HepG2 (cell line): Measurements from ENCODE around the gene TATDN2. TPM values are rescaled to one million over a fixed set of nuclear protein-coding genes. Genes with fewer than 3 reads are reported as not detected.

ENCODE experiments used
- ATAC-seq: fragments of 200-7000 bp; cut with Tn5 transposase; 3 replicates; pipeline ENCODE4 v1.9.1; 2020; ENCODE audit warnings: mild to moderate bottlenecking, moderate library complexity
- Bru-seq: library from RNA; stranded (reverse); fragments of 400-500 nt; gene quantifications from one replicate; lab custom pipeline; 2021; lab: Mats Ljungman, UMichigan
- BruChase-seq, 2 experiments: library from RNA; stranded (reverse); fragments of 400-500 nt; gene quantifications; one replicate each; lab custom pipeline; 2021; lab: Mats Ljungman, UMichigan
- BruUV-seq: library from RNA; stranded (reverse); fragments of 400-500 nt; replicated peaks from 2 replicates; lab custom pipeline; 2021; lab: Mats Ljungman, UMichigan
- CTCF ChIA-PET: fragments of 300-600 bp; formaldehyde crosslinking; extraction: SDS; loops from one replicate; lab custom pipeline; 2021; ENCODE audit warnings: low total read pairs, inconsistent platforms, low intra/inter-chr PET ratio; lab: Yijun Ruan, JAX
- POLR2A ChIA-PET: fragments of 350-600 bp; sonication (Branson Sonifier 250); formaldehyde crosslinking; loops from one replicate; lab custom pipeline; 2020; ENCODE audit warnings: antibody characterized with exemption, inconsistent platforms; lab: Yijun Ruan, JAX
- DNase-seq: peaks from one replicate; pipeline ENCODE4 v3.0.0-alpha.2; 2015; ENCODE audit warnings: low spot score
- FAIRE-seq: peaks from 3 replicates; lab custom pipeline; 2011; peaks lifted over from hg19 to GRCh38; lab: Jason Lieb, UNC
- H2AFZ ChIP-seq: one replicate; pipeline ENCODE4 v1.6.1; 2011; ENCODE audit warnings: low read length, inconsistent platforms
- H3K27ac ChIP-seq: fragments of 300-600 bp; 3 replicates; pipeline ENCODE4 v1.8.0; 2011; ENCODE audit warnings: mixed run types, mild to moderate bottlenecking, mixed read lengths, low read length, inconsistent platforms; ENCODE audit not compliant: insufficient read depth; ENCODE audit errors: extremely low read length
- H3K27me3 ChIP-seq, 2 experiments: fragments of 200-600 bp in 1 of 2; 2 replicates in 1 of 2; 3 replicates in 1 of 2; pipeline versions ENCODE4 v1.6.0 to v1.8.0; 2011; ENCODE audit warnings: low read length in 2 of 2, mild to moderate bottlenecking in 2 of 2, moderate library complexity in 2 of 2, inconsistent platforms in 1 of 2; ENCODE audit not compliant: insufficient read depth in 2 of 2, control insufficient read depth in 1 of 2
- H3K36me3 ChIP-seq, 2 experiments: fragments of 200-600 bp in 1 of 2; replicated peaks in 1 of 2; 2 replicates in 1 of 2; 3 replicates in 1 of 2; pipeline versions ENCODE4 v1.5.1 to v1.8.0; 2011; ENCODE audit warnings: low read length in 2 of 2, inconsistent platforms in 1 of 2; ENCODE audit not compliant: insufficient read depth in 2 of 2, control insufficient read depth in 1 of 2
- H3K4me1 ChIP-seq: 2 replicates; pipeline ENCODE4 v1.5.1; 2012; ENCODE audit warnings: low read length, inconsistent platforms; ENCODE audit not compliant: insufficient read depth
- H3K4me2 ChIP-seq: 2 replicates; pipeline ENCODE4 v1.6.0; 2011; ENCODE audit warnings: low read depth, low read length, inconsistent platforms
- H3K4me3 ChIP-seq, 3 experiments: fragments of 200-600 bp in 1 of 3; sonication (generic), shearing (Covaris generic) in 1 of 3; replicated peaks in 1 of 3; 2 replicates each; pipeline ENCODE4 v1.5.1; 2011 to 2016; ENCODE audit warnings: low read length in 3 of 3, inconsistent platforms in 2 of 3, low read depth in 2 of 3, mild to moderate bottlenecking in 2 of 3, control low read depth in 1 of 3, mixed read lengths in 1 of 3; ENCODE audit not compliant: insufficient read depth in 1 of 3
- H3K79me2 ChIP-seq: one replicate; pipeline ENCODE4 v1.6.1; 2011; ENCODE audit warnings: low read length, inconsistent platforms; ENCODE audit not compliant: insufficient read depth
- H3K9ac ChIP-seq: 2 replicates; pipeline ENCODE4 v1.6.0; 2011; ENCODE audit warnings: mild to moderate bottlenecking, low read depth, low read length, inconsistent platforms; ENCODE audit not compliant: insufficient read depth
- H3K9me3 ChIP-seq: 2 replicates; pipeline ENCODE4 v1.5.1; 2012; ENCODE audit warnings: mild to moderate bottlenecking, low read length
- H4K20me1 ChIP-seq: 2 replicates; pipeline ENCODE4 v1.6.0; 2011; ENCODE audit warnings: inconsistent platforms, mild to moderate bottlenecking, low read length, moderate library complexity; ENCODE audit not compliant: insufficient read depth
- BRF2 ChIP-seq: sonication (generic); formaldehyde crosslinking; IDR thresholded peaks from 2 replicates; pipeline ENCODE4 v1.8.1; 2022; ENCODE audit warnings: mild to moderate bottlenecking, missing genetic modification reagents
- PPARG ChIP-seq: conservative IDR thresholded peaks from 2 replicates; pipeline ENCODE4 v1.6.1; 2016; ENCODE audit warnings: missing biosample characterization, missing genetic modification reagents
- RAD21 ChIP-seq: fragments of 450-650 bp; formaldehyde crosslinking; IDR thresholded peaks from 2 replicates; pipeline ENCODE4 v1.5.0; 2020; ENCODE audit warnings: mild to moderate bottlenecking
- SOX5 ChIP-seq: IDR thresholded peaks from 2 replicates; pipeline ENCODE4 v1.6.1; 2016; ENCODE audit warnings: borderline replicate concordance
- SP5 ChIP-seq: IDR thresholded peaks from 2 replicates; pipeline ENCODE4 v1.6.1; 2016; ENCODE audit warnings: low read depth, borderline replicate concordance
- ZHX1 ChIP-seq: sonication (generic); formaldehyde crosslinking; IDR thresholded peaks from 2 replicates; pipeline ENCODE4 v1.8.1; 2022; ENCODE audit warnings: low read depth, mild to moderate bottlenecking, missing genetic modification reagents
- ZNF124 ChIP-seq: sonication (generic); formaldehyde crosslinking; IDR thresholded peaks from 2 replicates; pipeline ENCODE4 v1.4.0; 2020; ENCODE audit warnings: missing genetic modification reagents
- WGBS: methylation state at CpG from one replicate; pipeline ENCODE4 v1.1.6; 2017; ENCODE audit warnings: low lambda C conversion rate; 5-methylcytosine and 5-hydroxymethylcytosine counted together
- in situ Hi-C: cut with HindIII; loops from 2 replicates; pipeline ENCODE4 v1.10.0; 2017; ENCODE audit warnings: low pct_unique_long_range_greater_than_20kb; ENCODE audit not compliant: extremely low pct_ligation_motif_present
- intact Hi-C: fragments of 100-400 bp; cut with micrococcal nuclease; formaldehyde crosslinking; loops from one replicate; pipeline ENCODE4 v1.10.0; 2022; ENCODE audit not compliant: unreplicated experiment
- long read RNA-seq, 2 experiments: library from RNA in 1 of 2; library from polyadenylated mRNA in 1 of 2; stranded (forward) in 1 of 2; unstranded in 1 of 2; transcript quantifications; one replicate each; pipeline ENCODE4 v2.0.0, GENCODE V29; 2019 to 2022
- polyA minus RNA-seq, 3 experiments: library from RNA; depleted of rRNA, polyadenylated mRNA; stranded (reverse); fragments of >200 nt; gene quantifications; 2 replicates each; pipeline ENCODE4 v1.2.3, GENCODE V29; 2011; ENCODE audit warnings: low replicate concordance in 1 of 3
- polyA plus RNA-seq, 8 experiments: library from polyadenylated mRNA; depleted of rRNA in 3 of 8; stranded (reverse) in 7 of 8; unstranded in 1 of 8; fragments of >200 nt; fragmentation: Illumina TruSeq in 4 of 8; extraction: Trizol in 4 of 8; gene quantifications; 2 replicates each; pipeline versions ENCODE4 v1.2.1 to v1.2.3, GENCODE V29; 2011 to 2016; ENCODE audit warnings: low read depth in 4 of 8, missing spikeins in 1 of 8, mixed read lengths in 1 of 8; ENCODE audit not compliant: insufficient read depth in 1 of 8
- total RNA-seq, 5 experiments: library from RNA; depleted of rRNA; stranded (reverse); fragments of >200 nt; fragmentation: Illumina TruSeq; extraction: Trizol; gene quantifications; 2 replicates each; pipeline ENCODE4 v1.2.3, GENCODE V29; 2016; ENCODE audit warnings: low read depth in 1 of 5
- TF ChIP-seq, protein P1 (sequence below): sonication (generic); formaldehyde crosslinking; IDR thresholded peaks from 2 replicates; pipeline ENCODE4 v1.4.0; 2020; ENCODE audit warnings: missing genetic modification reagents

Gene TATDN2
- 21.9 and 23.9 TPM in 2 replicates for total RNA-seq (2016; rRNA removed; fragmentation: Illumina TruSeq; extraction: Trizol)
- 6.6 and 7.4 TPM in 2 replicates for total RNA-seq (2016; cell fraction: cytosol; rRNA removed; fragmentation: Illumina TruSeq; extraction: Trizol; ENCODE audit: low read depth)
- 20.1 and 20.5 TPM in 2 replicates for total RNA-seq (2016; cell fraction: insoluble cytoplasmic fraction; rRNA removed; fragmentation: Illumina TruSeq; extraction: Trizol)
- 26.1 and 26.9 TPM in 2 replicates for total RNA-seq (2016; cell fraction: membrane; rRNA removed; fragmentation: Illumina TruSeq; extraction: Trizol)
- 23.9 and 28.8 TPM in 2 replicates for total RNA-seq (2016; cell fraction: nucleus; rRNA removed; fragmentation: Illumina TruSeq; extraction: Trizol)
- 12.1 and 17.1 TPM in 2 replicates for polyA plus RNA-seq (2011; rRNA removed)
- 12.0 and 14.6 TPM in 2 replicates for polyA plus RNA-seq (2011; cell fraction: cytosol; rRNA removed)
- polyA plus RNA-seq (2011; cell fraction: nucleus; rRNA removed) = 28.5 and 29.0 TPM in 2 replicates
- 21.4 and 21.6 TPM in 2 replicates for polyA plus RNA-seq (2012)
- 7.7 and 8.7 TPM in 2 replicates for polyA plus RNA-seq (2016; cell fraction: cytosol; fragmentation: Illumina TruSeq; extraction: Trizol; ENCODE audit: low read depth)
- 25.2 and 26.4 TPM in 2 replicates for polyA plus RNA-seq (2016; cell fraction: insoluble cytoplasmic fraction; fragmentation: Illumina TruSeq; extraction: Trizol; ENCODE audit: low read depth)
- polyA plus RNA-seq (2016; cell fraction: membrane; fragmentation: Illumina TruSeq; extraction: Trizol; ENCODE audit: low read depth) = 25.5 and 26.0 TPM in 2 replicates
- 29.9 and 30.2 TPM in 2 replicates for polyA plus RNA-seq (2016; cell fraction: nucleus; fragmentation: Illumina TruSeq; extraction: Trizol; ENCODE audit: insufficient read depth, low read depth)
- polyA minus RNA-seq (2011; rRNA and poly(A)+ RNA removed; ENCODE audit: low replicate concordance) = 33.5 and 56.4 TPM in 2 replicates
- polyA minus RNA-seq (2011; cell fraction: cytosol; rRNA and poly(A)+ RNA removed) = 8.4 and 9.5 TPM in 2 replicates
- polyA minus RNA-seq (2011; cell fraction: nucleus; rRNA and poly(A)+ RNA removed) = 60.3 and 66.9 TPM in 2 replicates
- percentile 89 among the genes with signal in this experiment for Bru-seq, nascent RNA
- BruChase-seq, experiment 1, labeled RNA remaining after a 6-hour chase = percentile 98 among the genes with signal in this experiment
- percentile 97 among the genes with signal in this experiment for BruChase-seq, experiment 2, labeled RNA remaining after a 2-hour chase
- long read RNA-seq, experiment 1 = 0 reads
- long read RNA-seq, experiment 2, full-length matches to known transcripts = 20 of 58 reads
- long read RNA-seq, experiment 2, partial matches to known transcripts = 32 of 58 reads
- long read RNA-seq, experiment 2, other reads (novel, unspliced or antisense) = 6 of 58 reads

- Histone ChIP-seq H2AFZ (no peak within 1 kb of the TSS), H3K4me3 (peak within 1 kb of the TSS; percentile 77 to 95 (median 92)), H3K79me2 (peaks cover 41% of the 10 kb centered on the region), H3K27me3 (no peaks in the 10 kb centered on the region; a peak in 1 of 5 replicates), H3K4me2 (peak within 1 kb of the TSS; percentile 98), H3K27ac (peak within 1 kb of the TSS; percentile 86), H4K20me1 (peaks cover 15% of the 10 kb centered on the region), H3K9ac (peak within 1 kb of the TSS; percentile 89), H3K4me1 (peaks cover 41% of the 10 kb centered on the region), H3K36me3 (peaks cover 6 to 20% of the 10 kb centered on the region in 2 experiments; a peak in 4 of 5 replicates), H3K9me3 (peaks cover 20% of the 10 kb centered on the region)
- ChIA-PET CTCF (no interaction called here), POLR2A (interaction anchor here (0.6 to 2.0 kb wide), 30 partner anchors 8 to 498 kb away, joined by 3 to 16 read pairs (median 4); partner anchors contain the start of genes ARPC4, CRELD1, GHRL and OGG1)
- FAIRE-seq (peak; percentile 47), ATAC-seq (peak; percentile 94), DNase-seq (peak; percentile 95)
- intact Hi-C loops (no loop called here), in situ Hi-C loops (no loop called here)
- no TSS peak for BruUV-seq
- 2% methylated on average over 7 of the region's 80 CpGs for WGBS
- TF ChIP-seq SP5 (peak; percentile 89), RAD21 (peak; percentile 27; the same call in 1 of the 2 replicates), SOX5 (CRISPR knock-in tag) (no peak; the same call in 1 of the 2 replicates), ZNF124 (CRISPR knock-in tag) (peak; percentile 59; the same call in 1 of the 2 replicates), ZHX1 (CRISPR knock-in tag) (peak; percentile 77), BRF2 (CRISPR knock-in tag) (peak; percentile 58; the same call in 1 of the 2 replicates), PPARG (CRISPR knock-in tag) (peak; percentile 43; the same call in 1 of the 2 replicates)
- TF ChIP-seq, protein P1, sequence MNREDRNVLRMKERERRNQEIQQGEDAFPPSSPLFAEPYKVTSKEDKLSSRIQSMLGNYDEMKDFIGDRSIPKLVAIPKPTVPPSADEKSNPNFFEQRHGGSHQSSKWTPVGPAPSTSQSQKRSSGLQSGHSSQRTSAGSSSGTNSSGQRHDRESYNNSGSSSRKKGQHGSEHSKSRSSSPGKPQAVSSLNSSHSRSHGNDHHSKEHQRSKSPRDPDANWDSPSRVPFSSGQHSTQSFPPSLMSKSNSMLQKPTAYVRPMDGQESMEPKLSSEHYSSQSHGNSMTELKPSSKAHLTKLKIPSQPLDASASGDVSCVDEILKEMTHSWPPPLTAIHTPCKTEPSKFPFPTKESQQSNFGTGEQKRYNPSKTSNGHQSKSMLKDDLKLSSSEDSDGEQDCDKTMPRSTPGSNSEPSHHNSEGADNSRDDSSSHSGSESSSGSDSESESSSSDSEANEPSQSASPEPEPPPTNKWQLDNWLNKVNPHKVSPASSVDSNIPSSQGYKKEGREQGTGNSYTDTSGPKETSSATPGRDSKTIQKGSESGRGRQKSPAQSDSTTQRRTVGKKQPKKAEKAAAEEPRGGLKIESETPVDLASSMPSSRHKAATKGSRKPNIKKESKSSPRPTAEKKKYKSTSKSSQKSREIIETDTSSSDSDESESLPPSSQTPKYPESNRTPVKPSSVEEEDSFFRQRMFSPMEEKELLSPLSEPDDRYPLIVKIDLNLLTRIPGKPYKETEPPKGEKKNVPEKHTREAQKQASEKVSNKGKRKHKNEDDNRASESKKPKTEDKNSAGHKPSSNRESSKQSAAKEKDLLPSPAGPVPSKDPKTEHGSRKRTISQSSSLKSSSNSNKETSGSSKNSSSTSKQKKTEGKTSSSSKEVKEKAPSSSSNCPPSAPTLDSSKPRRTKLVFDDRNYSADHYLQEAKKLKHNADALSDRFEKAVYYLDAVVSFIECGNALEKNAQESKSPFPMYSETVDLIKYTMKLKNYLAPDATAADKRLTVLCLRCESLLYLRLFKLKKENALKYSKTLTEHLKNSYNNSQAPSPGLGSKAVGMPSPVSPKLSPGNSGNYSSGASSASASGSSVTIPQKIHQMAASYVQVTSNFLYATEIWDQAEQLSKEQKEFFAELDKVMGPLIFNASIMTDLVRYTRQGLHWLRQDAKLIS (CRISPR knock-in tag) = 0 out of 2 replicates have a peak, but pooled peaks have one; percentile 17
Measured at GRCh38 chr3:10248184-10248983, at the start of gene TATDN2. TSS of gene TATDN2 (plus strand) at chr3:10248459. CDS start at chr3:10249201, 742 bp downstream.
